HG03139 (cell line): ENCODE data around the gene DNMT1.
"Not testable (repeated sequence)": the region's sequence is repeated elsewhere in the genome, so short reads cannot be mapped to it uniquely, and the experiment has no call there.

Experiments used
- ATAC-seq: cut with Tn5 transposase; IDR thresholded peaks from one replicate; pipeline ENCODE4 v1.9.1; 2021; ENCODE audit not compliant: unreplicated experiment

DNMT1 gene

GRCh38 chr19:10194500-10195198 is at the start of gene DNMT1:
Gene DNMT1, minus strand, starts transcription at chr19:10194953. Its CDS starts 54 bp downstream, at chr19:10194899.
- ATAC-seq, result peak; percentile 78

GRCh38 chr19:10243606-10244005 is 48.9 kb upstream of the DNMT1 start:
- no peak for ATAC-seq

GRCh38 chr19:10241826-10242449 is 47.2 kb upstream of the DNMT1 start:
- ATAC-seq, result not testable (repeated sequence)

- ATAC-seq, result no peak
These were observed 43.5 kb upstream of the DNMT1 start for GRCh38 chr19:10238172-10238783.

- ATAC-seq, result no peak
These were observed 42.9 kb upstream of the DNMT1 start for GRCh38 chr19:10237702-10238101.

- ATAC-seq, result not testable (repeated sequence)
These were observed 40.7 kb upstream of the DNMT1 start for GRCh38 chr19:10235409-10235808.

GRCh38 chr19:10235003-10235402 is 40.2 kb upstream of the DNMT1 start:
- ATAC-seq, result no peak

GRCh38 chr19:10233946-10234345 is 39.2 kb upstream of the DNMT1 start:
- ATAC-seq, result no peak

GRCh38 chr19:10231612-10232228 is 37.0 kb upstream of the DNMT1 start:
- no peak for ATAC-seq

GRCh38 chr19:10230861-10231611 is 36.3 kb upstream of the DNMT1 start, which contains the start of gene S1PR2:
Gene S1PR2, minus strand, starts transcription at chr19:10231331. Its CDS starts 6,426 bp downstream, at chr19:10224905.
- ATAC-seq, result no peak

- ATAC-seq, result no peak
These were observed 35.6 kb upstream of the DNMT1 start for GRCh38 chr19:10230173-10230860.

- ATAC-seq, result no peak
These were observed 34.2 kb upstream of the DNMT1 start for GRCh38 chr19:10228920-10229319.

GRCh38 chr19:10228393-10228792 is 33.6 kb upstream of the DNMT1 start:
- ATAC-seq, result no peak

- no peak for ATAC-seq
These were observed 32.5 kb upstream of the DNMT1 start for GRCh38 chr19:10227026-10227971.

GRCh38 chr19:10226376-10227025 is 31.7 kb upstream of the DNMT1 start:
- ATAC-seq, result no peak

- ATAC-seq, result no peak
These were observed 31.2 kb upstream of the DNMT1 start for GRCh38 chr19:10226021-10226375.

GRCh38 chr19:10224337-10224736 is 29.6 kb upstream of the DNMT1 start:
- ATAC-seq, result no peak

- no peak for ATAC-seq
These were observed 28.9 kb upstream of the DNMT1 start for GRCh38 chr19:10223488-10224213.
